Activated naive CD4-positive, alpha-beta T cell treated with anti-CD3 and anti-CD28 coated beads, Interleukin-2, amount 50 U/mL, for 24 hours (primary cell): ENCODE data around the gene TANGO2.

Experiments used
- H3K27ac Mint-ChIP-seq: one replicate; pipeline ENCODE4 v1.8.0; 2021; ENCODE audit warnings: mild to moderate bottlenecking, mixed read lengths
- H3K27me3 Mint-ChIP-seq: one replicate; pipeline ENCODE4 v1.8.0; 2021; ENCODE audit warnings: mixed read lengths
- H3K36me3 Mint-ChIP-seq: one replicate; pipeline ENCODE4 v1.8.0; 2021; ENCODE audit warnings: mixed read lengths
- H3K4me1 Mint-ChIP-seq: one replicate; pipeline ENCODE4 v1.8.0; 2021; ENCODE audit warnings: mixed read lengths
- H3K4me3 Mint-ChIP-seq: one replicate; pipeline ENCODE4 v1.8.0; 2021; ENCODE audit warnings: mild to moderate bottlenecking, mixed read lengths
- H3K9me3 Mint-ChIP-seq: one replicate; pipeline ENCODE4 v1.8.0; 2021; ENCODE audit warnings: mixed read lengths

TANGO2 gene

GRCh38 chr22:19980766-19981165, 40.1 kb upstream of the TANGO2 start:
- no peaks in the 10 kb centered on the region for H3K9me3 Mint-ChIP-seq
- no peaks in the 10 kb centered on the region for H3K36me3 Mint-ChIP-seq
- no peak overlapping the region for H3K4me3 Mint-ChIP-seq
- no peak overlapping the region for H3K27ac Mint-ChIP-seq
- no peaks in the 10 kb centered on the region for H3K27me3 Mint-ChIP-seq
- no peaks in the 10 kb centered on the region for H3K4me1 Mint-ChIP-seq

GRCh38 chr22:19981171-19981960, 39.5 kb upstream of the TANGO2 start:
- Mint-ChIP-seq H3K27ac (no peak overlapping the region), H3K27me3 (no peaks in the 10 kb centered on the region), H3K4me1 (no peaks in the 10 kb centered on the region), H3K9me3 (no peaks in the 10 kb centered on the region), H3K36me3 (no peaks in the 10 kb centered on the region), H3K4me3 (no peak overlapping the region)

- Mint-ChIP-seq H3K36me3 (no peaks in the 10 kb centered on the region), H3K27ac (no peak overlapping the region), H3K4me1 (no peaks in the 10 kb centered on the region), H3K9me3 (no peaks in the 10 kb centered on the region), H3K27me3 (no peaks in the 10 kb centered on the region), H3K4me3 (no peak overlapping the region)
These were observed 38.7 kb upstream of the TANGO2 start for GRCh38 chr22:19981961-19982920.

GRCh38 chr22:19982991-19983578, 37.8 kb upstream of the TANGO2 start:
- Mint-ChIP-seq H3K36me3 (no peaks in the 10 kb centered on the region), H3K27me3 (no peaks in the 10 kb centered on the region), H3K4me1 (no peaks in the 10 kb centered on the region)

GRCh38 chr22:19983741-19984140, 37.2 kb upstream of the TANGO2 start:
- Mint-ChIP-seq H3K9me3 (no peaks in the 10 kb centered on the region), H3K4me3 (no peak overlapping the region), H3K27ac (no peak overlapping the region), H3K27me3 (no peaks in the 10 kb centered on the region), H3K4me1 (no peaks in the 10 kb centered on the region), H3K36me3 (no peaks in the 10 kb centered on the region)

More at GRCh38 chr22:19982991-19983578, 37.8 kb upstream of the TANGO2 start:
- no peak overlapping the region for H3K4me3 Mint-ChIP-seq
- no peak overlapping the region for H3K27ac Mint-ChIP-seq
- H3K9me3 Mint-ChIP-seq, result no peaks in the 10 kb centered on the region

GRCh38 chr22:19984201-19984753, 36.6 kb upstream of the TANGO2 start:
- H3K27me3 Mint-ChIP-seq, result no peaks in the 10 kb centered on the region
- H3K36me3 Mint-ChIP-seq, result no peaks in the 10 kb centered on the region
- H3K27ac Mint-ChIP-seq, result no peak overlapping the region
- no peaks in the 10 kb centered on the region for H3K9me3 Mint-ChIP-seq
- H3K4me3 Mint-ChIP-seq, result no peak overlapping the region
- no peaks in the 10 kb centered on the region for H3K4me1 Mint-ChIP-seq

GRCh38 chr22:19984851-19985811, 35.8 kb upstream of the TANGO2 start:
- no peaks in the 10 kb centered on the region for H3K27me3 Mint-ChIP-seq
- H3K27ac Mint-ChIP-seq, result no peak overlapping the region
- H3K4me1 Mint-ChIP-seq, result no peaks in the 10 kb centered on the region
- peak overlapping the region; percentile 15 for H3K4me3 Mint-ChIP-seq
- no peaks in the 10 kb centered on the region for H3K9me3 Mint-ChIP-seq
- no peaks in the 10 kb centered on the region for H3K36me3 Mint-ChIP-seq

GRCh38 chr22:19986011-19986409, 34.9 kb upstream of the TANGO2 start:
- no peaks in the 10 kb centered on the region for H3K4me1 Mint-ChIP-seq
- H3K9me3 Mint-ChIP-seq, result no peaks in the 10 kb centered on the region
- H3K36me3 Mint-ChIP-seq, result no peaks in the 10 kb centered on the region
- H3K27ac Mint-ChIP-seq, result no peak overlapping the region
- H3K27me3 Mint-ChIP-seq, result no peaks in the 10 kb centered on the region
- peak overlapping the region; percentile 58 for H3K4me3 Mint-ChIP-seq

GRCh38 chr22:19986410-19987341, 34.2 kb upstream of the TANGO2 start:
- H3K36me3 Mint-ChIP-seq, result no peaks in the 10 kb centered on the region
- peak overlapping the region; percentile 58 for H3K4me3 Mint-ChIP-seq
- no peaks in the 10 kb centered on the region for H3K4me1 Mint-ChIP-seq
- H3K27me3 Mint-ChIP-seq, result no peaks in the 10 kb centered on the region
- no peaks in the 10 kb centered on the region for H3K9me3 Mint-ChIP-seq
- no peak overlapping the region for H3K27ac Mint-ChIP-seq

GRCh38 chr22:19987394-19988306, 33.3 kb upstream of the TANGO2 start:
- H3K27me3 Mint-ChIP-seq, result no peaks in the 10 kb centered on the region
- H3K27ac Mint-ChIP-seq, result no peak overlapping the region
- no peaks in the 10 kb centered on the region for H3K9me3 Mint-ChIP-seq
- no peaks in the 10 kb centered on the region for H3K36me3 Mint-ChIP-seq
- H3K4me3 Mint-ChIP-seq, result peak overlapping the region; percentile 33
- H3K4me1 Mint-ChIP-seq, result no peaks in the 10 kb centered on the region

GRCh38 chr22:19988331-19988808, 32.5 kb upstream of the TANGO2 start:
- Mint-ChIP-seq H3K9me3 (no peaks in the 10 kb centered on the region), H3K36me3 (no peaks in the 10 kb centered on the region), H3K4me1 (no peaks in the 10 kb centered on the region), H3K27me3 (no peaks in the 10 kb centered on the region), H3K27ac (no peak overlapping the region), H3K4me3 (peak overlapping the region; percentile 23)

- Mint-ChIP-seq H3K4me3 (no peak overlapping the region), H3K27ac (no peak overlapping the region), H3K27me3 (no peaks in the 10 kb centered on the region), H3K36me3 (no peaks in the 10 kb centered on the region), H3K4me1 (no peaks in the 10 kb centered on the region), H3K9me3 (no peaks in the 10 kb centered on the region)
These were observed 31.8 kb upstream of the TANGO2 start for GRCh38 chr22:19988965-19989724.
